ENCODE measurements around the gene LPAR2.

DNA sequence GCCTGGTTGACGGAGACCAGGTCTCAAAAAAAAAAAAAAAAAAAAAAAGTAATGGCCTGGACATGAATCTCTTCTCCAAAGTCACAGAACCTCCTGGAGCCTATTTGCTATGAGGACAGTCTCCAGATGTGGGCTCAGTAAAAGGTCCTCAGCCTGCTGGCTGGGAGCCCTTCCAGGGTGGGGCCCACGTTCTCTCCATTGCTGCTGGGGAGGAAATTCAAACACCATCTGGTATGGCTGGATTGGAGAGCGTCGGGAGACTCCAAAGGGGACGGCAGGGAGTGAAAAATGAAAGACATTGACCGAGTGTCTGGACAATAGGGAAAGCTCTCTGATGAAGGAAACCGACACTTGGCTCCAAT, 8.2 kb downstream of the LPAR2 start:
- TF ChIP-seq, protein P1, sequence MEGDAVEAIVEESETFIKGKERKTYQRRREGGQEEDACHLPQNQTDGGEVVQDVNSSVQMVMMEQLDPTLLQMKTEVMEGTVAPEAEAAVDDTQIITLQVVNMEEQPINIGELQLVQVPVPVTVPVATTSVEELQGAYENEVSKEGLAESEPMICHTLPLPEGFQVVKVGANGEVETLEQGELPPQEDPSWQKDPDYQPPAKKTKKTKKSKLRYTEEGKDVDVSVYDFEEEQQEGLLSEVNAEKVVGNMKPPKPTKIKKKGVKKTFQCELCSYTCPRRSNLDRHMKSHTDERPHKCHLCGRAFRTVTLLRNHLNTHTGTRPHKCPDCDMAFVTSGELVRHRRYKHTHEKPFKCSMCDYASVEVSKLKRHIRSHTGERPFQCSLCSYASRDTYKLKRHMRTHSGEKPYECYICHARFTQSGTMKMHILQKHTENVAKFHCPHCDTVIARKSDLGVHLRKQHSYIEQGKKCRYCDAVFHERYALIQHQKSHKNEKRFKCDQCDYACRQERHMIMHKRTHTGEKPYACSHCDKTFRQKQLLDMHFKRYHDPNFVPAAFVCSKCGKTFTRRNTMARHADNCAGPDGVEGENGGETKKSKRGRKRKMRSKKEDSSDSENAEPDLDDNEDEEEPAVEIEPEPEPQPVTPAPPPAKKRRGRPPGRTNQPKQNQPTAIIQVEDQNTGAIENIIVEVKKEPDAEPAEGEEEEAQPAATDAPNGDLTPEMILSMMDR (IDR thresholded peaks at IDR 0.05), result no peak
- no peak for TF ChIP-seq POLR2A (IDR thresholded peaks at IDR 0.05)
